ENCODE measurements around the gene YIPF7.

DNA sequence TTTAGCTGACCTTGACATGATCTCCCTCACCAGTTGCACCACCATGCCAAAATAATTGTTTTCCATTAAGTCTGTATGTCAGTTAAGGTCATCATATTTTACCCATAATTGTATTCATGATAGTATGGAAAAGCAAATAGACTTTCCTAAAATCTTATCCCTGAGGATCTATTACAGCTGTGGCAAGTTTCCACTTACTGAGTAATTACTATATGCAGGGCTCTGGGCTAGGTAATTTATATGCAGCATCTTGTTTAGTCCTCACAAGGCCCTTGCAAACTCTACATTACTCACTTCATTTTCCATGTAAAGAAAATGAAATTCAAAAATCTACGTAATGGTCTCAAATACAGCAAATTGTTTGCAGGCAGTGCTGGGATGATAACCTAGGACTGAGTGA lies 34.8 kb downstream of the YIPF7 start:
- TF ChIP-seq POLR2A (IDR thresholded peaks at IDR 0.05), result no peak
- TF ChIP-seq, protein P1, sequence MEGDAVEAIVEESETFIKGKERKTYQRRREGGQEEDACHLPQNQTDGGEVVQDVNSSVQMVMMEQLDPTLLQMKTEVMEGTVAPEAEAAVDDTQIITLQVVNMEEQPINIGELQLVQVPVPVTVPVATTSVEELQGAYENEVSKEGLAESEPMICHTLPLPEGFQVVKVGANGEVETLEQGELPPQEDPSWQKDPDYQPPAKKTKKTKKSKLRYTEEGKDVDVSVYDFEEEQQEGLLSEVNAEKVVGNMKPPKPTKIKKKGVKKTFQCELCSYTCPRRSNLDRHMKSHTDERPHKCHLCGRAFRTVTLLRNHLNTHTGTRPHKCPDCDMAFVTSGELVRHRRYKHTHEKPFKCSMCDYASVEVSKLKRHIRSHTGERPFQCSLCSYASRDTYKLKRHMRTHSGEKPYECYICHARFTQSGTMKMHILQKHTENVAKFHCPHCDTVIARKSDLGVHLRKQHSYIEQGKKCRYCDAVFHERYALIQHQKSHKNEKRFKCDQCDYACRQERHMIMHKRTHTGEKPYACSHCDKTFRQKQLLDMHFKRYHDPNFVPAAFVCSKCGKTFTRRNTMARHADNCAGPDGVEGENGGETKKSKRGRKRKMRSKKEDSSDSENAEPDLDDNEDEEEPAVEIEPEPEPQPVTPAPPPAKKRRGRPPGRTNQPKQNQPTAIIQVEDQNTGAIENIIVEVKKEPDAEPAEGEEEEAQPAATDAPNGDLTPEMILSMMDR (IDR thresholded peaks at IDR 0.05), result no peak
